HL-60 (cell line): ENCODE data around the gene DZIP1L.
A peak's percentile ranks its signal among the peaks of the same experiment; 100 is the strongest.

ENCODE experiments used
- POLR2AphosphoS5 ChIP-seq: IDR thresholded peaks from 2 replicates; pipeline ENCODE4 v1.6.1; 2012; ENCODE audit warnings: low read depth
- REST ChIP-seq: IDR thresholded peaks from 2 replicates; pipeline ENCODE4 v1.6.1; 2012; ENCODE audit warnings: low read depth; ENCODE audit not compliant: insufficient replicate concordance
- TF ChIP-seq, protein P1 (sequence below): IDR thresholded peaks from one replicate; pipeline ENCODE4 v1.5.1; 2011; ENCODE audit warnings: low read length, control low read depth, inconsistent platforms; ENCODE audit not compliant: insufficient read depth

DNA sequence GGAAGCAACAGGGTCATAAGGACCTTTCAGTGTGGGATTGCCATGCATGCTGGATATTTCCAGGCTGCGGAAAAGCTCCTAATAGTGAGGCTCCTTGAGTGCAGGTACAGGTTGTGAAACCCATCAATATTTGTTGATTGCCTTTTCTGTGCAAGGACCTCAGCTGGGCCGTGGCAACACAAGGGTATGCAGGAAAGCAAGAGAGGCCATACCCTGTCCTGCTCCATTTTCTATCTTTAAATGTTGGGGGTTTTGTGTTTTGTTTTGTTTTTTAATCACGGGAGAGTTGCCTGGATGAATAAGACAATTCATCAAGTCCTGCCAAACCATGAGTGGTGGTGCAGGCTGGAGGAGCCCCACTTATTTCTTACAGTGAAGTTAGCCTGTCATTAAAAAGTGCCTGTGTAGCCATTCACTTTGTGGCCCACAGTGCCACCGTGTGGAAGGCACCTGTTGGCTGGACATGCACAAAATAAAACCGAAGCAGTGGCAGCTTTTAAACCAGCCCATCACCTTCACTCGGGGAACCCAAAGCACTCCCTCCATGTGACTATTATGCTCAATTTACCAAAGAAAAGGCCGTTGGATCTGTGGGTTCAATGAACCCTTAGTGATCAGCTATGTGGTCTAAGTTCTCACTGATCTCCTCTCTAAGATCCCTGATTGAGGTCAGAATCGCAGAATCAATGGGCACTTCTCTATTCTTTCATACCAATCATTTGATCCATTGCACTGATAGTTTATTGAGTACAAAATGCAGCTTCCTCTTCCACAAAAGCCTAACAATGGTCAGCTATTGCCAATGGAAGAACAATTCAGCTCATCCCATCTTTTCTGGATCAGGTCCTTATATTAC lies 63.2 kb downstream of the DZIP1L start:
- TF ChIP-seq, protein P1, sequence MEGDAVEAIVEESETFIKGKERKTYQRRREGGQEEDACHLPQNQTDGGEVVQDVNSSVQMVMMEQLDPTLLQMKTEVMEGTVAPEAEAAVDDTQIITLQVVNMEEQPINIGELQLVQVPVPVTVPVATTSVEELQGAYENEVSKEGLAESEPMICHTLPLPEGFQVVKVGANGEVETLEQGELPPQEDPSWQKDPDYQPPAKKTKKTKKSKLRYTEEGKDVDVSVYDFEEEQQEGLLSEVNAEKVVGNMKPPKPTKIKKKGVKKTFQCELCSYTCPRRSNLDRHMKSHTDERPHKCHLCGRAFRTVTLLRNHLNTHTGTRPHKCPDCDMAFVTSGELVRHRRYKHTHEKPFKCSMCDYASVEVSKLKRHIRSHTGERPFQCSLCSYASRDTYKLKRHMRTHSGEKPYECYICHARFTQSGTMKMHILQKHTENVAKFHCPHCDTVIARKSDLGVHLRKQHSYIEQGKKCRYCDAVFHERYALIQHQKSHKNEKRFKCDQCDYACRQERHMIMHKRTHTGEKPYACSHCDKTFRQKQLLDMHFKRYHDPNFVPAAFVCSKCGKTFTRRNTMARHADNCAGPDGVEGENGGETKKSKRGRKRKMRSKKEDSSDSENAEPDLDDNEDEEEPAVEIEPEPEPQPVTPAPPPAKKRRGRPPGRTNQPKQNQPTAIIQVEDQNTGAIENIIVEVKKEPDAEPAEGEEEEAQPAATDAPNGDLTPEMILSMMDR: peak; percentile 71
- no peak for TF ChIP-seq REST
- no peak for TF ChIP-seq POLR2AphosphoS5
